Ishikawa (cell line): ENCODE data around the gene LCP1.

ENCODE experiments used
- CEBPB ChIP-seq: IDR thresholded peaks from 2 replicates; pipeline ENCODE4 v1.6.1; 2012
- CREB1 ChIP-seq: IDR thresholded peaks from 2 replicates; pipeline ENCODE4 v1.6.1; 2012; ENCODE audit warnings: low read depth
- EGR1 ChIP-seq: IDR thresholded peaks from 2 replicates; pipeline ENCODE4 v1.6.1; 2012
- EP300 ChIP-seq: IDR thresholded peaks from 2 replicates; pipeline ENCODE4 v1.6.1; 2012; ENCODE audit warnings: borderline replicate concordance
- FOXM1 ChIP-seq: IDR thresholded peaks from 2 replicates; pipeline ENCODE4 v1.6.1; 2012; ENCODE audit warnings: low read depth, borderline replicate concordance
- MAX ChIP-seq: IDR thresholded peaks from 2 replicates; pipeline ENCODE4 v1.6.1; 2012
- NFIC ChIP-seq: IDR thresholded peaks from 2 replicates; pipeline ENCODE4 v1.6.1; 2012
- RAD21 ChIP-seq: IDR thresholded peaks from 2 replicates; pipeline ENCODE4 v1.6.1; 2012; ENCODE audit warnings: low read depth
- REST ChIP-seq: IDR thresholded peaks from 2 replicates; pipeline ENCODE4 v1.6.1; 2012; ENCODE audit warnings: low read depth, mild to moderate bottlenecking
- TAF1 ChIP-seq: IDR thresholded peaks from 2 replicates; pipeline ENCODE4 v1.6.1; 2012; ENCODE audit warnings: low read depth, mild to moderate bottlenecking
- TCF12 ChIP-seq: IDR thresholded peaks from 2 replicates; pipeline ENCODE4 v1.6.1; 2012; ENCODE audit warnings: low read depth
- TEAD4 ChIP-seq: IDR thresholded peaks from 2 replicates; pipeline ENCODE4 v1.6.1; 2012
- USF1 ChIP-seq: IDR thresholded peaks from 2 replicates; pipeline ENCODE4 v1.6.1; 2012
- YY1 ChIP-seq: IDR thresholded peaks from 2 replicates; pipeline ENCODE4 v1.6.1; 2012; ENCODE audit warnings: low read depth
- ZBTB7A ChIP-seq: IDR thresholded peaks from 2 replicates; pipeline ENCODE4 v1.6.1; 2012; ENCODE audit warnings: low read depth

The LCP1 gene

GRCh38 chr13:46134494-46134893 is 47.5 kb downstream of the LCP1 start:
- TF ChIP-seq TEAD4 (no peak), ZBTB7A (no peak), FOXM1 (no peak), CEBPB (no peak), TCF12 (no peak), RAD21 (no peak), MAX (no peak), USF1 (no peak), TAF1 (no peak), CREB1 (no peak), EGR1 (no peak), EP300 (no peak)

GRCh38 chr13:46132109-46132508 is 49.9 kb downstream of the LCP1 start:
- no peak for TF ChIP-seq MAX
- TF ChIP-seq TEAD4 = no peak
- no peak for TF ChIP-seq TAF1
- no peak for TF ChIP-seq ZBTB7A
- TF ChIP-seq CREB1 = no peak
- no peak for TF ChIP-seq CEBPB
- TF ChIP-seq EP300 = no peak
- no peak for TF ChIP-seq TCF12
- no peak for TF ChIP-seq RAD21
- no peak for TF ChIP-seq USF1
- TF ChIP-seq YY1 = no peak
- TF ChIP-seq EGR1 = no peak
- TF ChIP-seq REST = no peak
- TF ChIP-seq NFIC = no peak
- no peak for TF ChIP-seq FOXM1

- no peak for TF ChIP-seq EP300
- no peak for TF ChIP-seq MAX
- no peak for TF ChIP-seq ZBTB7A
- no peak for TF ChIP-seq TCF12
- TF ChIP-seq REST = no peak
- no peak for TF ChIP-seq TEAD4
- no peak for TF ChIP-seq NFIC
- TF ChIP-seq RAD21 = no peak
- TF ChIP-seq USF1 = no peak
- TF ChIP-seq YY1 = no peak
- no peak for TF ChIP-seq CEBPB
- no peak for TF ChIP-seq TAF1
Measured at GRCh38 chr13:46131705-46132104, 50.3 kb downstream of the LCP1 start.

- TF ChIP-seq TCF12 = no peak
- TF ChIP-seq REST = no peak
- TF ChIP-seq FOXM1 = no peak
- TF ChIP-seq CREB1 = no peak
- no peak for TF ChIP-seq ZBTB7A
- TF ChIP-seq NFIC = no peak
- no peak for TF ChIP-seq CEBPB
Measured at GRCh38 chr13:46129955-46130618, 51.9 kb downstream of the LCP1 start.
